Keratinocyte (primary cell): ENCODE data around the gene FXN. TPM values are rescaled to one million over a fixed set of nuclear protein-coding genes. Genes with fewer than 3 reads are reported as not detected.

ENCODE experiments used
- DNase-seq: peaks from one replicate; pipeline ENCODE4 v3.0.0-alpha.2; 2011; ENCODE audit warnings: low read depth, missing footprints, low spot score
- FAIRE-seq: peaks from 2 replicates; lab custom pipeline; 2011; peaks lifted over from hg19 to GRCh38; lab: Jason Lieb, UNC
- H2AFZ ChIP-seq: 2 replicates; pipeline ENCODE4 v1.6.0; 2012; ENCODE audit warnings: low read length, control low read depth, inconsistent platforms; ENCODE audit not compliant: control insufficient read depth
- H3K27ac ChIP-seq: 2 replicates; pipeline ENCODE4 v1.5.1; 2011; ENCODE audit warnings: low read length; ENCODE audit not compliant: control insufficient read depth, insufficient read depth
- H3K27me3 ChIP-seq: 3 replicates; pipeline ENCODE4 v1.6.0; 2011; ENCODE audit warnings: low read length; ENCODE audit not compliant: control insufficient read depth, insufficient read depth; ENCODE audit errors: extremely low read depth
- H3K36me3 ChIP-seq, 2 experiments: 2 replicates in 1 of 2; 3 replicates in 1 of 2; pipeline ENCODE4 v1.5.1; 2011; ENCODE audit warnings: low read length in 2 of 2, mild to moderate bottlenecking in 1 of 2; ENCODE audit not compliant: control insufficient read depth in 2 of 2, insufficient read depth in 2 of 2; ENCODE audit errors: extremely low read depth in 1 of 2
- H3K4me1 ChIP-seq: 3 replicates; pipeline ENCODE4 v1.5.1; 2011; ENCODE audit warnings: low read length; ENCODE audit not compliant: control insufficient read depth, insufficient read depth; ENCODE audit errors: extremely low read depth
- H3K4me2 ChIP-seq: 3 replicates; pipeline ENCODE4 v1.6.0; 2011; ENCODE audit warnings: low read depth, low read length; ENCODE audit not compliant: control insufficient read depth, insufficient read depth; ENCODE audit errors: extremely low read depth
- H3K4me3 ChIP-seq, 3 experiments: fragments of 200-600 bp in 1 of 3; sonication (generic) in 1 of 3; 2 replicates in 2 of 3; 3 replicates in 1 of 3; pipeline ENCODE4 v1.5.1; 2011 to 2016; ENCODE audit warnings: low read length in 3 of 3, mild to moderate bottlenecking in 3 of 3, control low read depth in 2 of 3, inconsistent platforms in 1 of 3, low read depth in 1 of 3, mixed read lengths in 1 of 3, mixed run types in 1 of 3, moderate library complexity in 1 of 3; ENCODE audit not compliant: control insufficient read depth in 2 of 3, insufficient read depth in 2 of 3; ENCODE audit errors: extremely low read depth in 1 of 3
- H3K79me2 ChIP-seq: 2 replicates; pipeline ENCODE4 v1.6.0; 2012; ENCODE audit warnings: low read length; ENCODE audit not compliant: control insufficient read depth, insufficient read depth
- H3K9ac ChIP-seq: 3 replicates; pipeline ENCODE4 v1.6.0; 2011; ENCODE audit warnings: low read length; ENCODE audit not compliant: control insufficient read depth, insufficient read depth; ENCODE audit errors: extremely low read depth
- H3K9me1 ChIP-seq: 3 replicates; pipeline ENCODE4 v1.6.0; 2011; ENCODE audit warnings: low read length; ENCODE audit not compliant: control insufficient read depth, insufficient read depth; ENCODE audit errors: extremely low read depth
- H3K9me3 ChIP-seq: 2 replicates; pipeline ENCODE4 v1.5.1; 2012; ENCODE audit warnings: low read depth, low read length; ENCODE audit not compliant: control insufficient read depth
- H4K20me1 ChIP-seq: 3 replicates; pipeline ENCODE4 v1.6.0; 2011; ENCODE audit warnings: low read length; ENCODE audit not compliant: control insufficient read depth, insufficient read depth; ENCODE audit errors: extremely low read depth
- CTCF ChIP-seq, 3 experiments: IDR thresholded peaks in 1 of 3; conservative IDR thresholded peaks in 1 of 3; optimal IDR thresholded peaks in 1 of 3; 2 replicates in 2 of 3; 3 replicates in 1 of 3; pipeline versions ENCODE3 to v1.5.1; 2011; ENCODE audit warnings: low read length in 3 of 3, mild to moderate bottlenecking in 3 of 3, moderate library complexity in 2 of 3, control low read depth in 1 of 3, inconsistent platforms in 1 of 3; ENCODE audit not compliant: insufficient read depth in 2 of 3; ENCODE audit errors: extremely low read depth in 1 of 3
- EZH2 ChIP-seq: IDR thresholded peaks from one replicate; pipeline ENCODE4 v1.6.1; 2012; ENCODE audit warnings: inconsistent platforms, mild to moderate bottlenecking, low read length, moderate library complexity
- dilution Hi-C: fragments of 300-500 bp; cut with MboI; formaldehyde crosslinking; loops from one replicate; pipeline ENCODE4 v1.7.0; 2020; ENCODE audit warnings: low sequenced_read_pairs; ENCODE audit not compliant: extremely low pct_ligation_motif_present
- polyA plus RNA-seq, 5 experiments: library from polyadenylated mRNA; depleted of rRNA in 3 of 5; stranded (reverse) in 3 of 5; stranded (forward) in 1 of 5; unstranded in 1 of 5; fragments of >200 nt; gene quantifications; 1 replicate in 1 of 5; 2 replicates in 3 of 5; 3 replicates in 1 of 5; pipeline versions ENCODE4 v1.2.1 to v1.2.3, GENCODE V29; 2011 to 2012; ENCODE audit warnings: missing spikeins in 2 of 5, low read depth in 1 of 5, low replicate concordance in 1 of 5

Gene FXN
- polyA plus RNA-seq, 1 donor (not counting 4 experiments of a cell fraction or from before 2014, with no cell fraction given) = 24.3 TPM

DNA sequence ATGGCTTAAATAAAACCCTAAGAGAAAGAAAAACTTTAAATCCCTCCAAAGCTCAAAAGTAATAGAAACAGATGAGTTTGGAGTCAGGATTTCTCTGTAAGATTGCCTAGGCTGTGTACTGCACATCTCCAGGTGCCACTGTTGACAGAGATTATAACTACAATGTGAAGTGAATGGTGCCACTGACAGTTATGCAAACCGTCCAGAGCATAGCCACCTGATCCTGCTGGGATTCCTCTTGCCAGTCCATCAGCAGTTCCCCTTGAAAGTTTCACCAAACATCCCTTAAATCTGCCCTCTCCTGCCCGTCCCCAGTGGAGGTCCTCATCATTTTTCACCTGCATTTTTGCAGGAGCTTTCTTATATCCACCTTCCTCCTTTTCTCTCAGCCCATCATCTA is 42.5 kb downstream of the FXN start:
- Histone ChIP-seq H3K27ac (no peak overlapping the region), H3K27me3 (no peaks in the 10 kb centered on the region), H3K4me1 (no peaks in the 10 kb centered on the region), H3K79me2 (no peaks in the 10 kb centered on the region), H2AFZ (no peak overlapping the region), H3K9me3 (no peaks in the 10 kb centered on the region), H3K4me2 (no peak overlapping the region), H3K9me1 (no peaks in the 10 kb centered on the region), H3K9ac (no peak overlapping the region), H4K20me1 (no peaks in the 10 kb centered on the region), H3K4me3 (no peak overlapping the region), H3K36me3 (peaks cover 0 to 6% of the 10 kb centered on the region in 2 experiments)
- dilution Hi-C loops = no loop called here
- no peak for TF ChIP-seq CTCF (optimal IDR thresholded peaks at IDR 0.05 in 1 of 3, IDR thresholded peaks at IDR 0.05 in 1 of 3, conservative IDR thresholded peaks at IDR 0.05 in 1 of 3; ENCODE audit: extremely low read depth in 1 of 3, insufficient read depth in 2 of 3, low read length in 3 of 3)
- no peak for TF ChIP-seq EZH2
- DNase-seq (no peak), FAIRE-seq (no peak)

- FAIRE-seq = no peak
Measured at GRCh38 chr9:69078581-69078980, 43.0 kb downstream of the FXN start.

More at GRCh38 chr9:69078581-69078980, 43.0 kb downstream of the FXN start:
- no peak for DNase-seq
- Histone ChIP-seq H3K9me1 (no peaks in the 10 kb centered on the region), H3K4me2 (no peak overlapping the region), H4K20me1 (no peaks in the 10 kb centered on the region), H3K4me1 (no peaks in the 10 kb centered on the region), H3K9ac (no peak overlapping the region), H3K36me3 (peaks cover 0 to under 1% of the 10 kb centered on the region in 2 experiments), H2AFZ (no peak overlapping the region), H3K27ac (no peak overlapping the region), H3K27me3 (no peaks in the 10 kb centered on the region), H3K9me3 (no peaks in the 10 kb centered on the region), H3K4me3 (no peak overlapping the region), H3K79me2 (no peaks in the 10 kb centered on the region)
- dilution Hi-C loops = no loop called here
- TF ChIP-seq CTCF (optimal IDR thresholded peaks at IDR 0.05 in 1 of 3, IDR thresholded peaks at IDR 0.05 in 1 of 3, conservative IDR thresholded peaks at IDR 0.05 in 1 of 3; ENCODE audit: extremely low read depth in 1 of 3, insufficient read depth in 2 of 3, low read length in 3 of 3) (no peak), EZH2 (no peak)
